K562 (cell line): ENCODE data around the gene SEPHS2. TPM values are rescaled to one million over a fixed set of nuclear protein-coding genes. Genes with fewer than 3 reads are reported as not detected.

Experiments
- ARID3A ChIP-seq: IDR thresholded peaks from 2 replicates; pipeline ENCODE4 v1.6.1; 2012; ENCODE audit warnings: low read depth, low read length, improper control_type of control experiment, borderline replicate concordance
- CREM ChIP-seq: IDR thresholded peaks from 2 replicates; pipeline ENCODE4 v1.6.1; 2014; ENCODE audit warnings: antibody characterized with exemption, low read depth
- FOXK2 ChIP-seq, 2 experiments: fragments of 450-650 bp; IDR thresholded peaks in 1 of 2; conservative IDR thresholded peaks in 1 of 2; 2 replicates each; pipeline ENCODE4 v1.6.1; 2016; ENCODE audit warnings: low read depth in 2 of 2, mild to moderate bottlenecking in 1 of 2
- HNRNPLL ChIP-seq: fragments of 200-400 bp; formaldehyde crosslinking; IDR thresholded peaks from 2 replicates; pipeline ENCODE4 v1.6.1; 2017; ENCODE audit warnings: low read length, low read depth, mild to moderate bottlenecking; ENCODE audit not compliant: poor library complexity, severe bottlenecking
- NFE2 ChIP-seq: IDR thresholded peaks from 2 replicates; pipeline ENCODE4 v1.6.1; 2014; ENCODE audit warnings: antibody characterized with exemption, low read depth
- NFIC ChIP-seq: fragments of 450-650 bp; IDR thresholded peaks from 2 replicates; pipeline ENCODE4 v1.6.1; 2017; ENCODE audit warnings: mild to moderate bottlenecking, inconsistent platforms
- PHF8 ChIP-seq: fragments of 200-600 bp; sonication (generic); IDR thresholded peaks from 2 replicates; pipeline ENCODE4 v1.6.1; 2012; ENCODE audit warnings: mixed run types, mild to moderate bottlenecking, inconsistent platforms, low read length, moderate library complexity, borderline replicate concordance
- POLR3G ChIP-seq: IDR thresholded peaks from 2 replicates; pipeline ENCODE4 v1.6.1; 2011; ENCODE audit not compliant: insufficient read length, insufficient replicate concordance; ENCODE audit errors: extremely low read depth
- U2AF2 ChIP-seq: fragments of 200-400 bp; formaldehyde crosslinking; optimal IDR thresholded peaks from 2 replicates; pipeline ENCODE3; 2017; ENCODE audit warnings: low read depth, mild to moderate bottlenecking, low read length
- UBTF ChIP-seq, 2 experiments: IDR thresholded peaks; 2 replicates each; pipeline ENCODE4 v1.6.1; 2012; ENCODE audit warnings: improper control_type of control experiment in 2 of 2, low read depth in 2 of 2, low read length in 2 of 2, borderline replicate concordance in 1 of 2
- VEZF1 ChIP-seq: fragments of 200-800 bp; sonication (Bioruptor generic); IDR thresholded peaks from 2 replicates; pipeline ENCODE4 v1.6.1; 2017; ENCODE audit warnings: missing genetic modification characterization, missing compliant biosample characterization
- ZC3H8 ChIP-seq: fragments of 450-650 bp; IDR thresholded peaks from 2 replicates; pipeline ENCODE4 v1.6.1; 2017
- ZHX1 ChIP-seq: fragments of 150-350 bp; conservative IDR thresholded peaks from 2 replicates; pipeline ENCODE4 v1.6.1; 2014; ENCODE audit warnings: low read length
- ZNF197 ChIP-seq: fragments of 200-800 bp; sonication (Bioruptor generic); IDR thresholded peaks from 2 replicates; pipeline ENCODE4 v1.6.1; 2016; ENCODE audit warnings: low read depth, missing genetic modification characterization, missing compliant biosample characterization
- ZNF232 ChIP-seq: sonication (generic); formaldehyde crosslinking; IDR thresholded peaks from 2 replicates; pipeline ENCODE4 v1.8.0; 2022; ENCODE audit warnings: mild to moderate bottlenecking, missing genetic modification reagents
- ZNF253 ChIP-seq: fragments of 250-450 bp; sonication (Bioruptor Pico); conservative IDR thresholded peaks from 2 replicates; pipeline ENCODE4 v1.6.1; 2021; ENCODE audit warnings: mild to moderate bottlenecking
- ZNF655 ChIP-seq: fragments of 250-450 bp; sonication (Bioruptor Pico); IDR thresholded peaks from 2 replicates; pipeline ENCODE4 v1.5.0; 2021
- polyA plus RNA-seq, 8 experiments: library from polyadenylated mRNA; depleted of rRNA in 4 of 8; stranded (reverse) in 5 of 8; unstranded in 3 of 8; fragments of >200 nt; fragmentation: Nextera tagmentation in 2 of 8; fragmentation: Illumina TruSeq in 1 of 8; extraction: Ambion mirVana in 2 of 8; extraction: Trizol in 1 of 8; gene quantifications; 2 replicates each; pipeline versions ENCODE4 v1.2.1 to v1.2.3, GENCODE V29; 2011 to 2014; ENCODE audit warnings: inconsistent platforms in 1 of 8, missing spikeins in 1 of 8
- total RNA-seq, 7 experiments: library from RNA; depleted of rRNA in 6 of 7; stranded (reverse); fragments of >200 nt in 6 of 7; fragmentation: Illumina TruSeq in 2 of 7; extraction: Trizol in 2 of 7; gene quantifications; 2 replicates each; pipeline versions ENCODE4 v1.2.1 to v1.2.3, GENCODE V29; 2011 to 2021; ENCODE audit warnings: low replicate concordance in 1 of 7

Gene SEPHS2
- total and polyA plus RNA-seq, 9 of the 15 experiments (the other 6 are each of a cell fraction or from before 2014, with no cell fraction given), result 20.9 to 90.6 (median 43.4) TPM

- TF ChIP-seq VEZF1 (CRISPR knock-in tag) (peak; percentile 58), POLR3G (no peak), ZNF253 (CRISPR knock-in tag) (no peak), ZNF655 (CRISPR knock-in tag) (no peak), UBTF (IDR thresholded peaks at IDR 0.05; ENCODE audit: borderline replicate concordance in 1 of 2, low read depth in 2 of 2, low read length in 2 of 2) (peak; percentile 79; a peak in 2 of 4 replicates), NFE2 (no peak), ZNF232 (CRISPR knock-in tag) (no peak), U2AF2 (no peak), CREM (peak; percentile 58), ZNF197 (CRISPR knock-in tag) (peak; percentile 91; the same call in 1 of the 2 replicates), ZHX1 (peak; percentile 66; the same call in 1 of the 2 replicates), ARID3A (no peak), FOXK2 (conservative IDR thresholded peaks at IDR 0.05 in 1 of 2, IDR thresholded peaks at IDR 0.05 in 1 of 2; ENCODE audit: low read depth in 2 of 2) (peak; percentile 93 to 94), ZC3H8 (no peak), PHF8 (peak; percentile 93), NFIC (no peak), HNRNPLL (peak; percentile 34)
Observed at GRCh38 chr16:30445408-30446202, at the start of gene SEPHS2 (continued).
